Activated naive CD8-positive, alpha-beta T cell treated with anti-CD3 and anti-CD28 coated beads for 36 hours (primary cell): ENCODE data around the gene CCT8. TPM values are rescaled to one million over a fixed set of nuclear protein-coding genes. Genes with fewer than 3 reads are reported as not detected.

ENCODE experiments used
- DNase-seq: peaks from one replicate; pipeline ENCODE4 v3.0.0; 2021
- H3K27ac Mint-ChIP-seq: one replicate; pipeline ENCODE4 v1.8.0; 2022; ENCODE audit warnings: mild to moderate bottlenecking, moderate library complexity, mixed read lengths
- H3K27me3 Mint-ChIP-seq: one replicate; pipeline ENCODE4 v1.8.0; 2022; ENCODE audit warnings: mild to moderate bottlenecking, mixed read lengths
- H3K36me3 Mint-ChIP-seq: one replicate; pipeline ENCODE4 v1.8.0; 2021; ENCODE audit warnings: mild to moderate bottlenecking, mixed read lengths
- H3K4me1 Mint-ChIP-seq: one replicate; pipeline ENCODE4 v1.8.0; 2021; ENCODE audit warnings: mixed read lengths
- H3K4me3 Mint-ChIP-seq: one replicate; pipeline ENCODE4 v1.8.0; 2022; ENCODE audit warnings: mild to moderate bottlenecking, moderate library complexity, mixed read lengths
- H3K9me3 Mint-ChIP-seq: one replicate; pipeline ENCODE4 v1.8.0; 2022; ENCODE audit warnings: mixed read lengths
- total RNA-seq, 2 experiments: library from RNA; stranded (reverse); gene quantifications; one replicate each; pipeline ENCODE4 v1.2.3, GENCODE V29; 2021

Gene CCT8
- total RNA-seq, result 100 to 1,000 TPM; 504 to 510 TPM

GRCh38 chr21:29073222-29074006, at the start of gene CCT8:
Gene CCT8 (minus strand): TSS chr21:29073648. CDS start chr21:29073590, 58 bp downstream.
- H3K4me1 Mint-ChIP-seq, result peaks cover 43% of the 10 kb centered on the region
- DNase-seq, result peak; percentile 99
- peaks cover 27% of the 10 kb centered on the region for H3K36me3 Mint-ChIP-seq
- no peaks in the 10 kb centered on the region for H3K27me3 Mint-ChIP-seq
- peaks cover 3% of the 10 kb centered on the region for H3K9me3 Mint-ChIP-seq
- H3K27ac Mint-ChIP-seq, result peak within 1 kb of the TSS; percentile 99
- peak within 1 kb of the TSS; percentile 99 for H3K4me3 Mint-ChIP-seq

- Mint-ChIP-seq H3K9me3 (no peaks in the 10 kb centered on the region), H3K27me3 (no peaks in the 10 kb centered on the region), H3K27ac (no peak overlapping the region), H3K4me3 (no peak overlapping the region), H3K36me3 (peaks cover 6% of the 10 kb centered on the region), H3K4me1 (no peaks in the 10 kb centered on the region)
- DNase-seq, result no peak
Observed at GRCh38 chr21:29121759-29122158, 48.3 kb upstream of the CCT8 start.

GRCh38 chr21:29117372-29117955, 44.0 kb upstream of the CCT8 start:
- Mint-ChIP-seq H3K27me3 (no peaks in the 10 kb centered on the region), H3K4me3 (no peak overlapping the region)

GRCh38 chr21:29115899-29116298, 42.5 kb upstream of the CCT8 start:
- no peak for DNase-seq
- Mint-ChIP-seq H3K4me3 (no peak overlapping the region), H3K4me1 (peaks cover 2% of the 10 kb centered on the region), H3K36me3 (no peaks in the 10 kb centered on the region), H3K9me3 (no peaks in the 10 kb centered on the region), H3K27me3 (no peaks in the 10 kb centered on the region), H3K27ac (no peak overlapping the region)

More at GRCh38 chr21:29117372-29117955, 44.0 kb upstream of the CCT8 start:
- Mint-ChIP-seq H3K4me1 (peaks cover 2% of the 10 kb centered on the region), H3K27ac (no peak overlapping the region), H3K36me3 (no peaks in the 10 kb centered on the region), H3K9me3 (no peaks in the 10 kb centered on the region)
- DNase-seq, result no peak

GRCh38 chr21:29114765-29115500, 41.5 kb upstream of the CCT8 start:
- no peak for DNase-seq
- Mint-ChIP-seq H3K9me3 (no peaks in the 10 kb centered on the region), H3K27me3 (no peaks in the 10 kb centered on the region), H3K27ac (no peak overlapping the region), H3K4me3 (no peak overlapping the region), H3K4me1 (peaks cover 2% of the 10 kb centered on the region), H3K36me3 (peaks cover 2% of the 10 kb centered on the region)

GRCh38 chr21:29105218-29105617, 31.8 kb upstream of the CCT8 start:
- Mint-ChIP-seq H3K4me3 (no peak overlapping the region), H3K9me3 (no peaks in the 10 kb centered on the region), H3K36me3 (peaks cover 4% of the 10 kb centered on the region), H3K27me3 (no peaks in the 10 kb centered on the region), H3K4me1 (no peaks in the 10 kb centered on the region), H3K27ac (no peak overlapping the region)
- DNase-seq, result no peak

GRCh38 chr21:29104239-29104708, 30.8 kb upstream of the CCT8 start:
- no peak overlapping the region for H3K27ac Mint-ChIP-seq
- no peaks in the 10 kb centered on the region for H3K4me1 Mint-ChIP-seq
- peaks cover 7% of the 10 kb centered on the region for H3K36me3 Mint-ChIP-seq
- H3K4me3 Mint-ChIP-seq, result no peak overlapping the region
- no peaks in the 10 kb centered on the region for H3K27me3 Mint-ChIP-seq
- no peaks in the 10 kb centered on the region for H3K9me3 Mint-ChIP-seq
- no peak for DNase-seq

GRCh38 chr21:29102791-29103257, 29.4 kb upstream of the CCT8 start:
- peaks cover 7% of the 10 kb centered on the region for H3K36me3 Mint-ChIP-seq
- no peak overlapping the region for H3K4me3 Mint-ChIP-seq
- no peaks in the 10 kb centered on the region for H3K4me1 Mint-ChIP-seq
- no peak for DNase-seq
- H3K9me3 Mint-ChIP-seq, result no peaks in the 10 kb centered on the region
- no peaks in the 10 kb centered on the region for H3K27me3 Mint-ChIP-seq
- H3K27ac Mint-ChIP-seq, result no peak overlapping the region

GRCh38 chr21:29098156-29098555, 24.7 kb upstream of the CCT8 start:
- H3K4me3 Mint-ChIP-seq, result no peak overlapping the region
- no peak overlapping the region for H3K27ac Mint-ChIP-seq
- DNase-seq, result no peak
- H3K36me3 Mint-ChIP-seq, result peaks cover 14% of the 10 kb centered on the region
- H3K27me3 Mint-ChIP-seq, result no peaks in the 10 kb centered on the region
- H3K9me3 Mint-ChIP-seq, result no peaks in the 10 kb centered on the region
- H3K4me1 Mint-ChIP-seq, result no peaks in the 10 kb centered on the region

- Mint-ChIP-seq H3K9me3 (no peaks in the 10 kb centered on the region), H3K27ac (no peak overlapping the region), H3K4me1 (no peaks in the 10 kb centered on the region), H3K27me3 (no peaks in the 10 kb centered on the region), H3K36me3 (peaks cover 12% of the 10 kb centered on the region), H3K4me3 (no peak overlapping the region)
- no peak for DNase-seq
Observed at GRCh38 chr21:29096218-29097015, 23.0 kb upstream of the CCT8 start.

- H3K4me3 Mint-ChIP-seq, result no peak overlapping the region
- peaks cover 2% of the 10 kb centered on the region for H3K4me1 Mint-ChIP-seq
- no peak for DNase-seq
- H3K27me3 Mint-ChIP-seq, result no peaks in the 10 kb centered on the region
- H3K9me3 Mint-ChIP-seq, result no peaks in the 10 kb centered on the region
- no peak overlapping the region for H3K27ac Mint-ChIP-seq
- peaks cover 7% of the 10 kb centered on the region for H3K36me3 Mint-ChIP-seq
Observed at GRCh38 chr21:29092102-29092959, 18.9 kb upstream of the CCT8 start.

GRCh38 chr21:29091033-29091432, 17.6 kb upstream of the CCT8 start:
- H3K9me3 Mint-ChIP-seq, result no peaks in the 10 kb centered on the region
- H3K4me1 Mint-ChIP-seq, result peaks cover 2% of the 10 kb centered on the region
- no peak overlapping the region for H3K4me3 Mint-ChIP-seq
- DNase-seq, result no peak
- no peaks in the 10 kb centered on the region for H3K27me3 Mint-ChIP-seq
- peaks cover 10% of the 10 kb centered on the region for H3K36me3 Mint-ChIP-seq
- H3K27ac Mint-ChIP-seq, result no peak overlapping the region

- no peak overlapping the region for H3K27ac Mint-ChIP-seq
- peaks cover 5% of the 10 kb centered on the region for H3K36me3 Mint-ChIP-seq
- peaks cover 19% of the 10 kb centered on the region for H3K4me1 Mint-ChIP-seq
- H3K4me3 Mint-ChIP-seq, result no peak overlapping the region
- no peaks in the 10 kb centered on the region for H3K27me3 Mint-ChIP-seq
- no peak for DNase-seq
- no peaks in the 10 kb centered on the region for H3K9me3 Mint-ChIP-seq
Observed at GRCh38 chr21:29085106-29085752, 11.8 kb upstream of the CCT8 start.
